Spinal cord (tissue), 10 donors: ENCODE data around the gene OR2F1. TPM values are rescaled to one million over a fixed set of nuclear protein-coding genes. Genes with fewer than 3 reads are reported as not detected.
"Not testable (repeated sequence)": the region's sequence is repeated elsewhere in the genome, so short reads cannot be mapped to it uniquely, and the experiment has no call there.

Source experiments
- DNase-seq, 6 donors: peaks; one replicate each; pipeline versions ENCODE4 v3.0.0 to v3.0.0-alpha.2; 2013 to 2015; ENCODE audit warnings: low spot score in 6 of 6, low read depth in 4 of 6
- H3K27ac ChIP-seq: one replicate; pipeline ENCODE4 v1.5.1; 2013; ENCODE audit warnings: low read depth, low read length, control low read depth
- H3K27me3 ChIP-seq: one replicate; pipeline ENCODE4 v1.6.1; 2013; ENCODE audit warnings: low read length; ENCODE audit not compliant: control insufficient read depth, insufficient read depth
- H3K36me3 ChIP-seq: one replicate; pipeline ENCODE4 v1.6.1; 2013; ENCODE audit warnings: low read length; ENCODE audit not compliant: control insufficient read depth, insufficient read depth
- H3K4me1 ChIP-seq: one replicate; pipeline ENCODE4 v1.6.1; 2013; ENCODE audit warnings: low read length; ENCODE audit not compliant: control insufficient read depth, insufficient read depth
- H3K4me3 ChIP-seq: one replicate; pipeline ENCODE4 v1.5.1; 2013; ENCODE audit warnings: low read depth, low read length, control low read depth
- H3K9me3 ChIP-seq: one replicate; pipeline ENCODE4 v1.6.1; 2013; ENCODE audit warnings: low read length; ENCODE audit not compliant: control insufficient read depth, insufficient read depth
- WGBS: methylation state at CpG from one replicate; pipeline ENCODE4 v1.1.5; 2013; ENCODE audit warnings: missing lambda C conversion rate; ENCODE audit not compliant: insufficient coverage; 5-methylcytosine and 5-hydroxymethylcytosine counted together
- polyA plus RNA-seq, 2 donors: library from polyadenylated mRNA; unstranded; fragments of 120-200 nt; gene quantifications; one replicate each; pipeline ENCODE4 v1.2.1, GENCODE V29; 2013; ENCODE audit not compliant: insufficient read length in 2 of 2
- total RNA-seq, 2 donors: library from RNA; depleted of rRNA in 1 of 2; stranded (reverse); fragments of 120-200 nt in 1 of 2; fragments of >200 nt in 1 of 2; gene quantifications; one replicate each; pipeline versions ENCODE4 v1.2.3 to v1.2.4, GENCODE V29; 2013 to 2014
- donor health status: healthy.

OR2F1 gene
- total and polyA plus RNA-seq, 4 donors: 0.42 TPM; not detected in 3

- 90% methylated on average over 2 of the region's 5 CpGs for WGBS
- Histone ChIP-seq H3K27me3 (no peaks in the 10 kb centered on the region), H3K9me3 (no peaks in the 10 kb centered on the region), H3K4me3 (no peak overlapping the region), H3K4me1 (no peaks in the 10 kb centered on the region), H3K36me3 (no peaks in the 10 kb centered on the region), H3K27ac (no peak overlapping the region)
- DNase-seq: no peak
Observed at GRCh38 chr7:144004703-144005102, 50.1 kb downstream of the OR2F1 start.

GRCh38 chr7:144006029-144006691 is 51.5 kb downstream of the OR2F1 start:
- H3K4me1 ChIP-seq: no peaks in the 10 kb centered on the region
- H3K36me3 ChIP-seq: no peaks in the 10 kb centered on the region
- no peaks in the 10 kb centered on the region for H3K9me3 ChIP-seq
- no CpG with 5 or more reads among the region's 1 CpG for WGBS
- no peak overlapping the region for H3K27ac ChIP-seq
- no peak overlapping the region for H3K4me3 ChIP-seq
- DNase-seq: peak in 1 of 6 donors; percentile 15
- no peaks in the 10 kb centered on the region for H3K27me3 ChIP-seq

DNA sequence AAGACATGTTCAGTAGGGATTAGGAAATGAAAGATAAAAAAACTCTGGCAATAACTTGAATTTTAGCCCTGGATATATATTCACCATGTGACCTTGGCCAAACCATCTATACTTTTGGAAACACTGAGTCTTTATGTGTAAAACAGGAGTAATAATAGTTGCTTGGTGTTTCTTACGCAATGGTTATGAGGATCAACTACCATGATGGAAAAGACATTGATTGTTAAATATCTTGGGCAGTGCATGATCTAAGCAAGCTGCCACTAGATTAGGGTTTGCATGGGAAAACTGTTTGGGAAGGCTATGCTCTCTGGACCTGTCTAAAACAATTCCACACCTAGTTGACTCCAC is 52.0 kb downstream of the OR2F1 start:
- no peak for DNase-seq
- no CpG with 5 or more reads among the region's 1 CpG for WGBS
- Histone ChIP-seq H3K36me3 (no peaks in the 10 kb centered on the region), H3K4me3 (no peak overlapping the region), H3K27me3 (no peaks in the 10 kb centered on the region), H3K4me1 (no peaks in the 10 kb centered on the region), H3K27ac (no peak overlapping the region), H3K9me3 (no peaks in the 10 kb centered on the region)

DNA sequence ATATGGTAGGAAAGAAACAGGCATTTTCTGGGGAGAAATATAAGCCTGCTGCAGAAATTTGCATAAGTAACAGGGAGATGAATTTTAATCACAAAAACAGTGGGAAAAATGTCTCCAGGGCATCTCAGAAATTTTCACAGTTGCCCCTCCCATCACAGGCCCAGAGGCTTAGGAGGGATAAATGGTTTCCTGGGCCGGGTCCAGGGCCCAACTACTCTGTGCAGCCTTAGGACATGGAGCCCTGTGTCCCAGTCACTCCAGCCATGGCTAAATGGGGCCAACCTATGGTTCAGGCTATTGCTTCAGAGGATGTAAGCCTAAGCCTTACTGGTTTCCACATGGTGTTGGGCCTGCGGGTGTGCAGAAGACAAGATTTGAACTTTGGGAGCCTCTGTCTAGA is 54.7 kb downstream of the OR2F1 start:
- no peak overlapping the region for H3K27ac ChIP-seq
- no peaks in the 10 kb centered on the region for H3K27me3 ChIP-seq
- no peak overlapping the region for H3K4me3 ChIP-seq
- H3K4me1 ChIP-seq: no peaks in the 10 kb centered on the region
- H3K36me3 ChIP-seq: no peaks in the 10 kb centered on the region
- H3K9me3 ChIP-seq: no peaks in the 10 kb centered on the region
- DNase-seq: no peak
- 69% methylated on average over 2 of the region's 2 CpGs for WGBS

DNA sequence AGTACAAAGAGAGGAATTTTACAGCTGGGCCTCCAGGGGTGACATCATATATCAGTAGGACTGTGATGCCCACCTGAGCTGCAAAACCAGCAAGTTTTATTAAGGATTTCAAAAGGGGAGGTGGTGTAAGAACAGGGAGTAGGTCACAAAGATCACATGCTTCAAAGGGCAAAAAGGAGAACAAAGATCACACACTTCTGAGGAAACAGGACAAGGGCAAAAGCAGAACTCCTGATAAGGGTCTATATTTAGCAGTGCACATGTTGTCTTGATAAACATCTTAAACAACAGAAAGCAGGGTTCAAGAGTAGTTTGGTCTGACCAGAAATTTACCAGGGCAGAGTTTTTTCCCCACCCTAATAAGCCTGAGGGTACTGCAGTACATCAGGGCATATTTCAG is 55.4 kb downstream of the OR2F1 start:
- not testable (repeated sequence) for H3K9me3 ChIP-seq, H3K4me1 ChIP-seq, H3K4me3 ChIP-seq, H3K27me3 ChIP-seq, H3K27ac ChIP-seq, DNase-seq, H3K36me3 ChIP-seq

DNA sequence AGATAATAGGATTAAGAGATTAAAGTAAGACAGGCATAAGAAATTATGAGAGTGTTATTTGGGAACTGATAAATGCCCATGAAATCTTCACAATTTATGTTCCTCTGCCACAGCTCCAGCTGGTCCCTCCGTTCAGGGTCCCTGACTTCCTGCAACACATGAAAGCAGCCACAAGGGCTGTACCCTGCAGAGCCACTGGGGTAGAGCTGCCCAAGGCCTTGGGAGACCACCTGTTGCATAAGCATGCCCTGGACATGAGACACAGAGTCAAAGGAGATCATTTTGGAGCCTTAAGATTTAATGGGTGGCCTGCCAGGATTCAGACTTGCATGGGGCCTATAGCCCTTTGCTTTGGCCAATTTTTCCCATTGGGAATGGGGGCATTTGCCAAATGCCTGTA is 56.2 kb downstream of the OR2F1 start:
- 90% methylated on average over 1 of the region's 1 CpG for WGBS
- not testable (repeated sequence) for DNase-seq, H3K9me3 ChIP-seq, H3K4me1 ChIP-seq, H3K27ac ChIP-seq, H3K4me3 ChIP-seq, H3K27me3 ChIP-seq, H3K36me3 ChIP-seq

- H3K27ac ChIP-seq: no peak overlapping the region
- WGBS: 70% methylated on average over 1 of the region's 5 CpGs
- no peak overlapping the region for H3K4me3 ChIP-seq
- no peaks in the 10 kb centered on the region for H3K9me3 ChIP-seq
- no peaks in the 10 kb centered on the region for H3K27me3 ChIP-seq
- DNase-seq: no peak
- H3K36me3 ChIP-seq: no peaks in the 10 kb centered on the region
- no peaks in the 10 kb centered on the region for H3K4me1 ChIP-seq
Observed at GRCh38 chr7:144011458-144012230, 57.0 kb downstream of the OR2F1 start.

Other genes with a start within 250 kb of the OR2F1 start
- under 1 TPM; 0.69 to 0.94 TPM for gene CTAGE6, start 197.1 kb upstream of the OR2F1 start, total RNA-seq
- gene CTAGE6, start 197.1 kb upstream of the OR2F1 start, polyA plus RNA-seq: not detected
- gene TCAF1, start 52.7 kb upstream of the OR2F1 start, total RNA-seq: 100 to 1,000 TPM; 108 to 122 TPM
- 100 to 1,000 TPM; 120 to 156 TPM for gene TCAF1, start 52.7 kb upstream of the OR2F1 start, polyA plus RNA-seq
- not detected for gene OR2F2, start 19.6 kb upstream of the OR2F1 start, total RNA-seq
- gene OR2F2, start 19.6 kb upstream of the OR2F1 start, polyA plus RNA-seq: not detected
- not detected for gene OR6B1, start 45.5 kb downstream of the OR2F1 start, total RNA-seq
- gene OR6B1, start 45.5 kb downstream of the OR2F1 start, polyA plus RNA-seq: under 1 TPM in 1 of 2 donors, not detected in 1; 0.03 TPM
- gene OR2A5, start 94.1 kb downstream of the OR2F1 start, total RNA-seq: under 1 TPM in 1 of 2 donors, not detected in 1; under 0.01 TPM
- gene OR2A5, start 94.1 kb downstream of the OR2F1 start, polyA plus RNA-seq: under 1 TPM in 1 of 2 donors, not detected in 1; 0.30 TPM
- not detected for gene OR2A25, start 115.0 kb downstream of the OR2F1 start, total RNA-seq
- gene OR2A25, start 115.0 kb downstream of the OR2F1 start, polyA plus RNA-seq: under 1 TPM in 1 of 2 donors, not detected in 1; 0.11 TPM
- not detected for gene OR2A12, start 131.4 kb downstream of the OR2F1 start, total RNA-seq
- gene OR2A12, start 131.4 kb downstream of the OR2F1 start, polyA plus RNA-seq: under 1 TPM in 1 of 2 donors, not detected in 1; 0.03 TPM
- not detected for gene OR2A2, start 154.7 kb downstream of the OR2F1 start, total RNA-seq
- gene OR2A2, start 154.7 kb downstream of the OR2F1 start, polyA plus RNA-seq: not detected
- not detected for gene OR2A14, start 168.3 kb downstream of the OR2F1 start, total RNA-seq
- gene OR2A14, start 168.3 kb downstream of the OR2F1 start, polyA plus RNA-seq: not detected
- 1 to 10 TPM in 1 of 2 donors, under 1 TPM in 1; 0.33 to 1.6 TPM for gene CTAGE4, start 228.6 kb downstream of the OR2F1 start, total RNA-seq
- gene CTAGE4, start 228.6 kb downstream of the OR2F1 start, polyA plus RNA-seq: under 1 TPM in 1 of 2 donors, not detected in 1; 0.50 TPM
- 1 to 10 TPM; 2.0 to 2.6 TPM for gene ARHGEF35, start 241.0 kb downstream of the OR2F1 start, total RNA-seq
- gene ARHGEF35, start 241.0 kb downstream of the OR2F1 start, polyA plus RNA-seq: 1 to 10 TPM in 1 of 2 donors, under 1 TPM in 1; 0.89 to 1.2 TPM